ENCODE data around the gene LAMC1.

DNA sequence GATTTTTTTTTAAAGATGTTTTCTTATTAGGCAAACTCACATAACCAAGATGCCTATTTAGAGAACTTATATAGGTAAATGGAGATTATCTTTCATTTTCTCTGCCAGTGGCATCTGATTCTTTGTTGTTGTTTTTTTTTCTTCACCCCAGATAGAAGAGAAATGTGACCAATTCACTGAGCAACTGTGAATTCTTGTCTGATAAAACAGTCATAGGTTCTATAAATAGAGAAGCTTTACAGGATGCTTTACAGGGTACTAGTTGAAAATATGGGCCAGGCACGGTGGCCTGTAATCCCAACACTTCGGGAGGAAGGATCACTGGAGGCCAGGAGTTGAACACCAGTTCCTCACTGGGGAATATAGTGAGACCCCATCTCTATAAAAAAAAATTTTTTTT lies 112.1 kb downstream of the LAMC1 start:
- TF ChIP-seq, protein P1, sequence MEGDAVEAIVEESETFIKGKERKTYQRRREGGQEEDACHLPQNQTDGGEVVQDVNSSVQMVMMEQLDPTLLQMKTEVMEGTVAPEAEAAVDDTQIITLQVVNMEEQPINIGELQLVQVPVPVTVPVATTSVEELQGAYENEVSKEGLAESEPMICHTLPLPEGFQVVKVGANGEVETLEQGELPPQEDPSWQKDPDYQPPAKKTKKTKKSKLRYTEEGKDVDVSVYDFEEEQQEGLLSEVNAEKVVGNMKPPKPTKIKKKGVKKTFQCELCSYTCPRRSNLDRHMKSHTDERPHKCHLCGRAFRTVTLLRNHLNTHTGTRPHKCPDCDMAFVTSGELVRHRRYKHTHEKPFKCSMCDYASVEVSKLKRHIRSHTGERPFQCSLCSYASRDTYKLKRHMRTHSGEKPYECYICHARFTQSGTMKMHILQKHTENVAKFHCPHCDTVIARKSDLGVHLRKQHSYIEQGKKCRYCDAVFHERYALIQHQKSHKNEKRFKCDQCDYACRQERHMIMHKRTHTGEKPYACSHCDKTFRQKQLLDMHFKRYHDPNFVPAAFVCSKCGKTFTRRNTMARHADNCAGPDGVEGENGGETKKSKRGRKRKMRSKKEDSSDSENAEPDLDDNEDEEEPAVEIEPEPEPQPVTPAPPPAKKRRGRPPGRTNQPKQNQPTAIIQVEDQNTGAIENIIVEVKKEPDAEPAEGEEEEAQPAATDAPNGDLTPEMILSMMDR (IDR thresholded peaks at IDR 0.05), result no peak
- TF ChIP-seq POLR2A (IDR thresholded peaks at IDR 0.05), result no peak

Measured in lower leg skin (tissue), 3 donors.